Astrocyte (in vitro differentiated cells and primary cell): ENCODE data around the gene IMPG1.

Experiments
- CTCF ChIP-seq: IDR thresholded peaks from 2 replicates; pipeline ENCODE4 v1.5.1; 2011; ENCODE audit warnings: low read depth, mild to moderate bottlenecking, inconsistent platforms, low read length, moderate library complexity; ENCODE audit not compliant: insufficient read depth
- EZH2 ChIP-seq: IDR thresholded peaks from 2 replicates; pipeline ENCODE4 v1.6.1; 2012; ENCODE audit warnings: mild to moderate bottlenecking, low read length, inconsistent platforms; ENCODE audit not compliant: insufficient read depth

- TF ChIP-seq CTCF (no peak), EZH2 (no peak)
Observed at GRCh38 chr6:75968143-75968542, 104.3 kb downstream of the IMPG1 start.
